ENCODE data around the gene BMPR1B.

BMPR1B gene

DNA sequence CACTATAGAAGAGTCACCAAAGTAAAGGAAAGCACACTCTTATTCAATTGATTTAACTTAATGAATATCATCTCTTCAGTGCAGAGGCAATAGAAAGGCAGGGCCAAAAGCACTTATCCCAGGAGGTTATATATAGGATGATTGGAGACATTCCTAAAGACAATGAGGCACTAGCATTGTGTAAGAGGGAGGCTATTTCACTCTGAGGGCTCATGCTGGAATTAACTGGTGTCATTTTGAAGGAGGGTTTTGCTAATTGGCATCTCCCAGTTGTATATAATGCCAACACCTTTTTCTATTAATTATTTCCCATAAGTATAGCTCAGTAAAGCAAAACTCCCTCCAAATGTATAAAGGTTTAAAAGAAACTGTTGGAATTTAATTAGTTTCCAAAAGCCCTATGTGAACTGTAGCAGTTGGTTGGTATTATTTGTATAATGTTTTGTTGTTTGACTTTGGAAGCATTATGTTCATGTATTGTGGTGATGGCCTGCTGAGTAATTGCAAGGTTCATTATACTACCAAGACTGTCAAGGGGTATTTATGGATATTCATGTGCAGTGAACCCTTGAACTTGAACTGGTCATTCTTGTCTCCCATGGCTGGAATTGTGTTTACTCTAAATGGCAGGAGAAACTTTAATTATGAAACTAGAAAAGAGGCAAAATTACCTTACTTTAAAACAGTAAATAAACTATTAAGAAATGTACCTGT, 270.3 kb downstream of the BMPR1B start:
- Histone ChIP-seq H3K9me3 (ENCODE audit: control extremely low read depth in 1 of 5, control insufficient read depth in 4 of 5, insufficient read depth in 2 of 5, low read depth in 1 of 5, low read length in 4 of 5) (peaks cover 0 to 6% (median 0%) of the 10 kb centered on the region in 5 experiments), H3K27ac (ENCODE audit: insufficient read depth in 1 of 2, low read depth in 1 of 2, low read length in 2 of 2, poor library complexity in 1 of 2, severe bottlenecking in 2 of 2) (no peak overlapping the region), H3K4me3 (ENCODE audit: control insufficient read depth in 1 of 7, extremely low read depth in 1 of 7, insufficient read depth in 4 of 7, low read depth in 2 of 7, low read length in 6 of 7) (no peak overlapping the region), H3K4me1 (ENCODE audit: control extremely low read depth in 1 of 4, control insufficient read depth in 4 of 4, insufficient read depth in 4 of 4, low read length in 3 of 4) (no peaks in the 10 kb centered on the region), H3K36me3 (ENCODE audit: control insufficient read depth in 4 of 4, insufficient read depth in 4 of 4, low read length in 3 of 4) (no peaks in the 10 kb centered on the region), H3K27me3 (replicated peaks in 2 of 5; ENCODE audit: control insufficient read depth in 4 of 5, insufficient read depth in 5 of 5, low read length in 4 of 5) (no peaks in the 10 kb centered on the region)
- CTCF ChIA-PET = no interaction called here
- DNase-seq = no peak
- POLR2A ChIA-PET = no interaction called here

DNA sequence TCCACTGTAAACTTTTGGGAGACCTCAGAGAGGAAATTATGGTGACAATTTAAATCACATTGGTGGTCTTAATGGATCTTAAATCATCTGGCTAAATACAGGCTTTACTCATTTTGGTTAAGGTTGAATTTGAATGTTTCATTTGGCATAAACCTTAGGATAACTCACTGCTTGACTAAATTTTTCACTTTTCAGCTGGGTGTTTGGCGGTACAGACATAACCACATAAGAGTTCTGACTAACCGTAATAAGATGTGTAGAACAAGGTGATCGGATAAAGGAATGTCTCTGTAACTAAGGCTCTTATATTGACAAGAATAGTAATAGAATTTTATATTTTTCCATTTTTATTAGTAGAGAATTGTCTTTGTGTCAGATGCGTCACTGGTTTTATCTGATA, 281.0 kb downstream of the BMPR1B start:
- H3K4me1 ChIP-seq (ENCODE audit: control extremely low read depth in 1 of 4, control insufficient read depth in 4 of 4, insufficient read depth in 4 of 4, low read length in 3 of 4) = no peaks in the 10 kb centered on the region
- ChIA-PET CTCF (no interaction called here), POLR2A (no interaction called here)
- DNase-seq = no peak
- H3K9me3 ChIP-seq (ENCODE audit: control extremely low read depth in 1 of 5, control insufficient read depth in 4 of 5, insufficient read depth in 2 of 5, low read depth in 1 of 5, low read length in 4 of 5) = peaks cover 0 to 3% (median 0%) of the 10 kb centered on the region in 5 experiments
- H3K4me3 ChIP-seq (ENCODE audit: control insufficient read depth in 1 of 7, extremely low read depth in 1 of 7, insufficient read depth in 4 of 7, low read depth in 2 of 7, low read length in 6 of 7) = no peak overlapping the region
- H3K27ac ChIP-seq (ENCODE audit: insufficient read depth in 1 of 2, low read depth in 1 of 2, low read length in 2 of 2, poor library complexity in 1 of 2, severe bottlenecking in 2 of 2) = no peak overlapping the region
- no peaks in the 10 kb centered on the region for H3K27me3 ChIP-seq (replicated peaks in 2 of 5; ENCODE audit: control insufficient read depth in 4 of 5, insufficient read depth in 5 of 5, low read length in 4 of 5)
- H3K36me3 ChIP-seq (ENCODE audit: control insufficient read depth in 4 of 4, insufficient read depth in 4 of 4, low read length in 3 of 4) = no peaks in the 10 kb centered on the region
- no CpG with 5 or more reads among the region's 4 CpGs for WGBS (ENCODE audit: insufficient coverage)

DNA sequence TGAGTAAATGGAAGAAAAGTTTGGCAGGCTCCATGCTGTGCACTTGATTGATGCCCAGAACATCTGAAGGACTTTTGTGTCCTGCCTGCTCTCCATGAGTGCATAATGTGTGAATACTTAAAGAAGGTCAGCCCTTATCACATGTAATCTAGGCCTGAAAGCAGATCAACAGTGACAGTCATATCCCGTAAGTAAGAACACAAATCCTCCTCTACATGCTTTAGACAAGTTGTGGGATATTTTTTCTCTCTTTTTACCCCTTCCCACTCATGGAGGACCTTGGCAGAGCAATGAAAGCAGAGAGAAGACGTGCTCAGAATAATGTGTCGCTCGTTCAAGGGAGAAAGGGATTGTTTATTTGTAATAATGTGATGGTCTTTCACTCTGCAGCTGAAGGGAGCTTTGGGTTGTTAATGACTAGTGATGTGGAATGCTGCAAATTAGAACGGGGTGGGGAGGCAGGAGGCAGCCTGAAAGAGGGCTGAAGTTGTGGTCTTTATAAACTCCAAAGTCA, 286.6 kb downstream of the BMPR1B start:
- no peak for DNase-seq
- no peak overlapping the region for H3K27ac ChIP-seq (ENCODE audit: insufficient read depth in 1 of 2, low read depth in 1 of 2, low read length in 2 of 2, poor library complexity in 1 of 2, severe bottlenecking in 2 of 2)
- H3K9me3 ChIP-seq (ENCODE audit: control extremely low read depth in 1 of 5, control insufficient read depth in 4 of 5, insufficient read depth in 2 of 5, low read depth in 1 of 5, low read length in 4 of 5) = peaks cover 0 to 3% (median 0%) of the 10 kb centered on the region in 5 experiments
- no peak overlapping the region for H3K4me3 ChIP-seq (ENCODE audit: control insufficient read depth in 1 of 7, extremely low read depth in 1 of 7, insufficient read depth in 4 of 7, low read depth in 2 of 7, low read length in 6 of 7)
- CTCF ChIA-PET = interaction anchor here (1.4 kb wide), 1 partner anchor 12 kb away, joined by 4 read pairs; no protein-coding TSS in a partner anchor
- no peaks in the 10 kb centered on the region for H3K4me1 ChIP-seq (ENCODE audit: control extremely low read depth in 1 of 4, control insufficient read depth in 4 of 4, insufficient read depth in 4 of 4, low read length in 3 of 4)
- 88% methylated on average over 4 of the region's 5 CpGs for WGBS (ENCODE audit: insufficient coverage)
- H3K36me3 ChIP-seq (ENCODE audit: control insufficient read depth in 4 of 4, insufficient read depth in 4 of 4, low read length in 3 of 4) = no peaks in the 10 kb centered on the region
- no peaks in the 10 kb centered on the region for H3K27me3 ChIP-seq (replicated peaks in 2 of 5; ENCODE audit: control insufficient read depth in 4 of 5, insufficient read depth in 5 of 5, low read length in 4 of 5)
- POLR2A ChIA-PET = no interaction called here

DNA sequence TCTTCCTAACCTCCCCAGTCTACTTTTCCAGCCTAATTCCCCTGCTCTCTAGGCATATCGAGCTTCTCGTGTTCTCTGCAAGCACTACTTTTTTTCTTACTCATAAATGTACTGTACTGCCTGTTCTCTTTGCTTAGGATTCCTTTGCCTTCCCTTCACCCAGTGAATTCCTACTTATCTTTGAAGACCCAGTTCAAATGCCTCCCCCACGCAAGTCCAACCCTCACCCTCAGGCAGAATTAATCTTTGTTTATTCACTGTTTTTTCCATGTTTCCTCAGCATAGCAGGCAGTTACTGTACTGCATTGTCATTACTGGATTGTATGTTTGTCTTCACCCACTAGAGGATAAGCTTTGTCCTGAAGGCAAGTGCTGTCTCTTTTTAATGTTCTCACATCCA, 287.7 kb downstream of the BMPR1B start:
- no peaks in the 10 kb centered on the region for H3K4me1 ChIP-seq (ENCODE audit: control extremely low read depth in 1 of 4, control insufficient read depth in 4 of 4, insufficient read depth in 4 of 4, low read length in 3 of 4)
- no peaks in the 10 kb centered on the region for H3K27me3 ChIP-seq (replicated peaks in 2 of 5; ENCODE audit: control insufficient read depth in 4 of 5, insufficient read depth in 5 of 5, low read length in 4 of 5)
- no peaks in the 10 kb centered on the region for H3K36me3 ChIP-seq (ENCODE audit: control insufficient read depth in 4 of 4, insufficient read depth in 4 of 4, low read length in 3 of 4)
- POLR2A ChIA-PET = no interaction called here
- no peak overlapping the region for H3K27ac ChIP-seq (ENCODE audit: insufficient read depth in 1 of 2, low read depth in 1 of 2, low read length in 2 of 2, poor library complexity in 1 of 2, severe bottlenecking in 2 of 2)
- no peak for DNase-seq
- CTCF ChIA-PET = interaction anchor here (0.6 to 1.1 kb wide), 4 partner anchors 10 to 839 kb away, joined by 3 read pairs; no protein-coding TSS in a partner anchor
- WGBS (ENCODE audit: insufficient coverage) = 100% methylated on average over 3 of the region's 3 CpGs
- peaks cover 0 to 3% (median 0%) of the 10 kb centered on the region in 5 experiments for H3K9me3 ChIP-seq (ENCODE audit: control extremely low read depth in 1 of 5, control insufficient read depth in 4 of 5, insufficient read depth in 2 of 5, low read depth in 1 of 5, low read length in 4 of 5)
- no peak overlapping the region for H3K4me3 ChIP-seq (ENCODE audit: control insufficient read depth in 1 of 7, extremely low read depth in 1 of 7, insufficient read depth in 4 of 7, low read depth in 2 of 7, low read length in 6 of 7)

DNA sequence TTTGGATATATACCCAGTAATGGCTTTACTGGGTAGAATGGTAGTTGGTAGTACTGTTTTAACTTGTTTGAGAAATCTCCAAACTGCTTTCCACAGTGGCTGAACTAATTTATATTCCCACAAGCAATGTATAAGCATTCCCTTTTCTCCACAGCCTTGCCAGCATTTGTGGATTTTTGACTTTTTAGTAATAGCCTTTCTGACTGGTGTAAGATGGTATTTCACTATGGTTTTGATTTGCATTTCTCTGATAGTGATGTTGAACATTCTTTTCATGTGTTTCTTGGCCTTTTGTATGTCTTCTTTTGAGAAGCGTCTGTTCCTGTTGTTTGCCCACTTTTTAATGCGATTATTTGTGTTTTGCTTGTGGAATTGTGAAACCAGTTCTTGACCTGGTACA, 290.5 kb downstream of the BMPR1B start:
- Histone ChIP-seq H3K36me3 (ENCODE audit: control insufficient read depth in 4 of 4, insufficient read depth in 4 of 4, low read length in 3 of 4) (no peaks in the 10 kb centered on the region), H3K4me1 (ENCODE audit: control extremely low read depth in 1 of 4, control insufficient read depth in 4 of 4, insufficient read depth in 4 of 4, low read length in 3 of 4) (no peaks in the 10 kb centered on the region), H3K9me3 (ENCODE audit: control extremely low read depth in 1 of 5, control insufficient read depth in 4 of 5, insufficient read depth in 2 of 5, low read depth in 1 of 5, low read length in 4 of 5) (no peaks in the 10 kb centered on the region), H3K4me3 (ENCODE audit: control insufficient read depth in 1 of 7, extremely low read depth in 1 of 7, insufficient read depth in 4 of 7, low read depth in 2 of 7, low read length in 6 of 7) (no peak overlapping the region), H3K27ac (ENCODE audit: insufficient read depth in 1 of 2, low read depth in 1 of 2, low read length in 2 of 2, poor library complexity in 1 of 2, severe bottlenecking in 2 of 2) (no peak overlapping the region), H3K27me3 (replicated peaks in 2 of 5; ENCODE audit: control insufficient read depth in 4 of 5, insufficient read depth in 5 of 5, low read length in 4 of 5) (no peaks in the 10 kb centered on the region)
- no peak for DNase-seq
- 92% methylated on average over 2 of the region's 2 CpGs for WGBS (ENCODE audit: insufficient coverage)
- CTCF ChIA-PET = no interaction called here
- POLR2A ChIA-PET = no interaction called here

DNA sequence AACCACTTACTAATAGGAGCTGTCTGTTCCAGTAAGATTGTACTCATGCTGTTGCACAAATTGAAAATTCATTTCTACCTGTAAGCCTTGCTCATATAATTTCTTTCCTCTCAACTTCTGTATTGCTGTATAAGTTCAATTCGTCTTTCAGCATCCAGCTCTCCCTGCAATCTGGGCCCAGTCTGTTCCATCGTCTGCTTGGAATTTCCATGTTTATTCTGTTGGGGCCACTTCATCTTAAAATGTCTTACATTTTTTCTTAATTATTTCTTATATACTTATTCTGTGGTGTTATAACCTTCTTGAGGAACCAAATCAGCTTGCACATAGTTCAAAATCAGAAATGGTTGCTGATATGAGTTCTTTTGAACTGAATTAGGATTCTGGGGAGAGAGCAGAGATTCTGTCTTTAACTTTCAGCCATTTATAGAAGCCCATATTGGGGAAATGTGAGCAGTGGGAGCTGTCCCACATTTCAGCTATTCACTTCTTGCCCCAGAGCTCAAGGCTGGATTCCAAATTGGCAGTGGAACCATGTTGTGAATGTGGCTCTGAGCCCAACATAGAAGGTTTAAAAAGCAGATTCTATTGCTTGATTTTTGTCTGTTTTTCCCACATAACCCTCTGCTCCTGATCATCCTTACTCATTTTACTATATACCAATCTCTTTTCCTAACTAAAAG, 291.9 kb downstream of the BMPR1B start:
- no peaks in the 10 kb centered on the region for H3K4me1 ChIP-seq (ENCODE audit: control extremely low read depth in 1 of 4, control insufficient read depth in 4 of 4, insufficient read depth in 4 of 4, low read length in 3 of 4)
- H3K36me3 ChIP-seq (ENCODE audit: control insufficient read depth in 4 of 4, insufficient read depth in 4 of 4, low read length in 3 of 4) = no peaks in the 10 kb centered on the region
- WGBS (ENCODE audit: insufficient coverage) = 100% methylated on average over 1 of the region's 2 CpGs
- DNase-seq = no peak
- H3K9me3 ChIP-seq (ENCODE audit: control extremely low read depth in 1 of 5, control insufficient read depth in 4 of 5, insufficient read depth in 2 of 5, low read depth in 1 of 5, low read length in 4 of 5) = no peaks in the 10 kb centered on the region
- ChIA-PET CTCF (no interaction called here), POLR2A (no interaction called here)
- no peak overlapping the region for H3K4me3 ChIP-seq (ENCODE audit: control insufficient read depth in 1 of 7, extremely low read depth in 1 of 7, insufficient read depth in 4 of 7, low read depth in 2 of 7, low read length in 6 of 7)
- no peaks in the 10 kb centered on the region for H3K27me3 ChIP-seq (replicated peaks in 2 of 5; ENCODE audit: control insufficient read depth in 4 of 5, insufficient read depth in 5 of 5, low read length in 4 of 5)
- no peak overlapping the region for H3K27ac ChIP-seq (ENCODE audit: insufficient read depth in 1 of 2, low read depth in 1 of 2, low read length in 2 of 2, poor library complexity in 1 of 2, severe bottlenecking in 2 of 2)

DNA sequence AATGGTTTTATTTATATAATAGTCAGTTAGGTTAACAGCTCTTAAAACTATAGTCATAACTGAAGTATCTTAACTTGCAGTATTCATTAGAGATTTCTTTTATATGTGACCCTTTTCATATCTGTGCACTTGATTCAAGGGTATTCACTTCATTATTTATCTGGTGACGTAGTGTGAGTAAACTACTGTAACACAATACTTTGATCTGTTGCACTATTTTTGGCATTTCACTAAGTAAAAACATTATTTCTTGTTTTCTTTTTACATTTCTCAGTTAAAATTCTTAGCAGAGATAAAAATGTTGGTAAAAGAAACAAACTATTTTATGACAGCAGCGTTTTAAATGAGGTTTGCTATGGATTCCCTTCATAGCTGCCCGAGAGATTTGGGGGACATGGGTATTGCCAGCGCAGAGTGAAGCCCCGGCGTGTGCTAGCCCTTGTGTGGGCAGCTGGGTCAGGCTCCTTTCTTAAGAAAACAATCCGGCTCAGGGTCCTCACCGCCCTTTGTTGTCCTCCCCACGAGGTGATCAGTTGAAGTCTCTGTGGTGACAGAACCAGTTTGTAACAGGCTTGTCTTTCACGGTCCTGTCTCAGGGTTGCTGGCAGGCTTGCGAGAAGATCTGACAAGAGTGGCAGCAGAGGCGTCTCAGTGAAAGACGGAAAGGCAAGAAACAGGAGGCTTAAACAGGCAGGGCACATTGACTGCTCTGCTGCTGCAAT, 293.4 kb downstream of the BMPR1B start:
- CTCF ChIA-PET = interaction anchor here (0.9 kb wide), 1 partner anchor 23 kb away, joined by 3 read pairs; no protein-coding TSS in a partner anchor
- POLR2A ChIA-PET = no interaction called here
- Histone ChIP-seq H3K27me3 (replicated peaks in 2 of 5; ENCODE audit: control insufficient read depth in 4 of 5, insufficient read depth in 5 of 5, low read length in 4 of 5) (no peaks in the 10 kb centered on the region), H3K9me3 (ENCODE audit: control extremely low read depth in 1 of 5, control insufficient read depth in 4 of 5, insufficient read depth in 2 of 5, low read depth in 1 of 5, low read length in 4 of 5) (no peaks in the 10 kb centered on the region), H3K36me3 (ENCODE audit: control insufficient read depth in 4 of 4, insufficient read depth in 4 of 4, low read length in 3 of 4) (no peaks in the 10 kb centered on the region), H3K4me1 (ENCODE audit: control extremely low read depth in 1 of 4, control insufficient read depth in 4 of 4, insufficient read depth in 4 of 4, low read length in 3 of 4) (no peaks in the 10 kb centered on the region), H3K4me3 (ENCODE audit: control insufficient read depth in 1 of 7, extremely low read depth in 1 of 7, insufficient read depth in 4 of 7, low read depth in 2 of 7, low read length in 6 of 7) (no peak overlapping the region), H3K27ac (ENCODE audit: insufficient read depth in 1 of 2, low read depth in 1 of 2, low read length in 2 of 2, poor library complexity in 1 of 2, severe bottlenecking in 2 of 2) (no peak overlapping the region)
- 97% methylated on average over 10 of the region's 13 CpGs for WGBS (ENCODE audit: insufficient coverage)
- no peak for DNase-seq
